Type B pancreatic cell (in vitro differentiated cells): Measurements from ENCODE around the gene YWHAE. TPM values are rescaled to one million over a fixed set of nuclear protein-coding genes. Genes with fewer than 3 reads are reported as not detected.

ENCODE experiments used
- DNase-seq: peaks from one replicate; pipeline ENCODE4 v3.0.0; 2021; ENCODE audit warnings: mixed read lengths; ENCODE audit not compliant: unreplicated experiment; ENCODE audit errors: extremely low spot score
- H3K27ac Mint-ChIP-seq: 2 replicates; pipeline ENCODE4 v1.8.0; 2021; ENCODE audit warnings: mild to moderate bottlenecking, mixed read lengths
- H3K27me3 Mint-ChIP-seq: 2 replicates; pipeline ENCODE4 v1.8.0; 2021; ENCODE audit warnings: mixed read lengths
- H3K36me3 Mint-ChIP-seq: 2 replicates; pipeline ENCODE4 v1.8.0; 2021; ENCODE audit warnings: mixed read lengths
- H3K4me1 Mint-ChIP-seq: one replicate; pipeline ENCODE4 v1.8.0; 2021; ENCODE audit warnings: mixed read lengths; ENCODE audit not compliant: unreplicated experiment
- H3K4me3 Mint-ChIP-seq: 2 replicates; pipeline ENCODE4 v1.8.0; 2021; ENCODE audit warnings: mild to moderate bottlenecking, mixed read lengths
- H3K9me3 Mint-ChIP-seq: 2 replicates; pipeline ENCODE4 v1.8.0; 2021; ENCODE audit warnings: mixed read lengths
- total RNA-seq: library from RNA; stranded (reverse); gene quantifications from 2 replicates; pipeline ENCODE4 v1.2.1, GENCODE V29; 2021; ENCODE audit warnings: low replicate concordance
- TF ChIP-seq, protein P1 (sequence below): fragments of 200-600 bp; sonication (generic); conservative IDR thresholded peaks from 2 replicates; pipeline ENCODE4 v1.5.0; 2021; ENCODE audit warnings: antibody characterized with exemption, mild to moderate bottlenecking

The YWHAE gene
- total RNA-seq, 1 donor from 2014 or later: 773 TPM

GRCh38 chr17:1347589-1348323, 52.3 kb downstream of the YWHAE start:
- Mint-ChIP-seq H3K27ac (peak overlapping the region; percentile 72), H3K36me3 (peaks cover 52% of the 10 kb centered on the region), H3K27me3 (no peaks in the 10 kb centered on the region), H3K4me3 (no peak overlapping the region), H3K9me3 (no peaks in the 10 kb centered on the region), H3K4me1 (peaks cover 16% of the 10 kb centered on the region)
- DNase-seq: no peak
- TF ChIP-seq, protein P1, sequence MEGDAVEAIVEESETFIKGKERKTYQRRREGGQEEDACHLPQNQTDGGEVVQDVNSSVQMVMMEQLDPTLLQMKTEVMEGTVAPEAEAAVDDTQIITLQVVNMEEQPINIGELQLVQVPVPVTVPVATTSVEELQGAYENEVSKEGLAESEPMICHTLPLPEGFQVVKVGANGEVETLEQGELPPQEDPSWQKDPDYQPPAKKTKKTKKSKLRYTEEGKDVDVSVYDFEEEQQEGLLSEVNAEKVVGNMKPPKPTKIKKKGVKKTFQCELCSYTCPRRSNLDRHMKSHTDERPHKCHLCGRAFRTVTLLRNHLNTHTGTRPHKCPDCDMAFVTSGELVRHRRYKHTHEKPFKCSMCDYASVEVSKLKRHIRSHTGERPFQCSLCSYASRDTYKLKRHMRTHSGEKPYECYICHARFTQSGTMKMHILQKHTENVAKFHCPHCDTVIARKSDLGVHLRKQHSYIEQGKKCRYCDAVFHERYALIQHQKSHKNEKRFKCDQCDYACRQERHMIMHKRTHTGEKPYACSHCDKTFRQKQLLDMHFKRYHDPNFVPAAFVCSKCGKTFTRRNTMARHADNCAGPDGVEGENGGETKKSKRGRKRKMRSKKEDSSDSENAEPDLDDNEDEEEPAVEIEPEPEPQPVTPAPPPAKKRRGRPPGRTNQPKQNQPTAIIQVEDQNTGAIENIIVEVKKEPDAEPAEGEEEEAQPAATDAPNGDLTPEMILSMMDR: no peak

DNA sequence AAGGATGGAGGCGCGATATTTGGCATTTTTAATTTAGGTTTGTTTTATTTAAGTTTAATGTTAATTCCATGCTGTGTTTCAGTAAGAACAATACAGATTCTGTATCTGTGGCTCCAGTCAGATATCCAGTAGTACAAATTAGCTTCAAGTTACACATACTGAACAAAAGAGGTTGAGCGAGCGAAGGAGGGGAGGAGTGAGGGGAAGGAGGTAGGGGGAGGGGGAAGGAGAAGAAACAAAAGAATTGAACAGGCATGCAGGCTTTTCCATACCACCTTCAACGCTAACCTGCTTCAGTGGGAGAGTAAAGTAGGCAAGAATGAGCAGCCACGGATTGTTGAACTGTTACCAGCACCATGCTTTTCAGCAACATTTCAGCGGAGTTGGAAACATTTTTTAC, 55.5 kb downstream of the YWHAE start:
- no peaks in the 10 kb centered on the region for H3K27me3 Mint-ChIP-seq
- TF ChIP-seq, protein P1: no peak
- H3K9me3 Mint-ChIP-seq: no peaks in the 10 kb centered on the region
- H3K4me3 Mint-ChIP-seq: no peak overlapping the region
- DNase-seq: no peak
- no peak overlapping the region for H3K27ac Mint-ChIP-seq
- H3K36me3 Mint-ChIP-seq: peaks cover 39% of the 10 kb centered on the region
- H3K4me1 Mint-ChIP-seq: peaks cover 16% of the 10 kb centered on the region

DNA sequence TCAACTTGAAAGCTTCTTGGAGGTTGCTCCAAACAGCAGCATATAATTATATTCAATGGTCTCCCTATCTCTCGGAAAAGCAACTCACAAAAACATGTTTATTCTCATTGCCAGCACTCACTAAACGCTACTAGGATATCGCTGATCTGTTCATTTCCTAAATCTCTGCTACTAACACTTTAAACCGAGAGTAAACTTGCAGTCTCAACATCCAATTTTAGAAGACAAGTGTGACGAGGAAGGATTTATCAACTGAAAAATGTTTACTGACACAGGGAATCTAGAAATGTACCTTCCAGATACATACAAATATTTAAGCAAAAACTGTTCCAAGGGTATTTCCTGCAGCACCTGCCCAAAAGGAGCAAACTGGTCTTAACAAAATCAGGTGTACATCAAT, 56.5 kb downstream of the YWHAE start:
- TF ChIP-seq, protein P1: no peak
- no peaks in the 10 kb centered on the region for H3K27me3 Mint-ChIP-seq
- no peak overlapping the region for H3K4me3 Mint-ChIP-seq
- no peak for DNase-seq
- H3K36me3 Mint-ChIP-seq: peaks cover 39% of the 10 kb centered on the region
- H3K4me1 Mint-ChIP-seq: peaks cover 16% of the 10 kb centered on the region
- peaks cover 2% of the 10 kb centered on the region for H3K9me3 Mint-ChIP-seq
- H3K27ac Mint-ChIP-seq: peak overlapping the region; percentile 3

DNA sequence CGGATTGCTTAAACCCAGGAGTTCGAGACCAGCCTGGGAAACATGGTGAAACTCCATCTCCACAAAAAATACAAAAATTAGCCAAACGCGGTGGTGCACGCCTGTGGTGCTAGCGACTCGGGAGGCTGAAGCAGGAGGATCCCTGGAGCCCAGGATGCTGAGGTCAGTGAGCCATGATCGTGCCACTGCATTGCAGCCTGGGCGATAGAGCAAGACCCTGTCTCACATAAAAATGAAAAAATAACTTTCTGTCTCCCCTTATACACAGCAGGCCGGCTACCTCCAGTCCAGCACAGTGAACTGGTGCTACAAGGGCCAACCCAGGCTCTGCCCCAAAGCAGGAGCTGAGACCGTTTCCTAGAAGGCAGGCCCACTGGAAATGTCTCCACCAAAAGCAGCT, 59.7 kb downstream of the YWHAE start:
- Mint-ChIP-seq H3K4me1 (peaks cover 12% of the 10 kb centered on the region), H3K9me3 (peaks cover 4% of the 10 kb centered on the region), H3K36me3 (peaks cover 21% of the 10 kb centered on the region), H3K27me3 (no peaks in the 10 kb centered on the region), H3K27ac (no peak overlapping the region), H3K4me3 (no peak overlapping the region)
- no peak for DNase-seq
- TF ChIP-seq, protein P1: no peak

GRCh38 chr17:1331708-1332107, 68.3 kb downstream of the YWHAE start:
- H3K4me1 Mint-ChIP-seq: no peaks in the 10 kb centered on the region
- H3K9me3 Mint-ChIP-seq: no peaks in the 10 kb centered on the region
- no peaks in the 10 kb centered on the region for H3K27me3 Mint-ChIP-seq
- no peak for DNase-seq
- no peak overlapping the region for H3K4me3 Mint-ChIP-seq
- TF ChIP-seq, protein P1: no peak
- H3K36me3 Mint-ChIP-seq: no peaks in the 10 kb centered on the region
- no peak overlapping the region for H3K27ac Mint-ChIP-seq
